Measurements from ENCODE around the gene SOX21. TPM values are rescaled to one million over a fixed set of nuclear protein-coding genes. Genes with fewer than 3 reads are reported as not detected.

SOX21 gene
- total and polyA plus RNA-seq, 10 of the 15 experiments (the other 5 are each of a cell fraction or from before 2014, with no cell fraction given): not detected

DNA sequence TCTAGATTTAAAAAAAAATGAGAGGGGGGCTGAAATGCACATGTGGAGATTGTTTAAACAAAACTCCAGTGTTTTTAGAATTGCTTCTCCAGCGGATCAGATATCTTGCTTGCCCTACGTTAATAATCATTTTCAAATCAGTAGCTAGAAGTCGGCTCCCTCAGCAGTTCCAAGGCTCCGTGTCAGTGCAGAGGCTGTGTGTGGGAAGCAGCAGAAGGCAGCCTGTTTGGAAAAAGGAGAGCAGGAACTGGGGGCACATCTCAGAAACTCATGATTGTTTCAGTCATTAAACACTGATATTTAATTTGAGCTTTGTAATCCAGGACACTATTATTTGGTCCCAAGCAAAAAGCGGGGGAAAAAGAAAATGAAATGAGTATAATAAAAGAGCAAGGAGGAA is 50.9 kb downstream of the SOX21 start:
- Histone ChIP-seq H3K4me1 (ENCODE audit: control insufficient read depth, insufficient read depth, low read length) (peaks cover 5% of the 10 kb centered on the region), H3K27ac (ENCODE audit: control insufficient read depth, insufficient read depth) (no peak overlapping the region), H3K79me2 (ENCODE audit: control insufficient read depth, insufficient read depth, low read length) (no peaks in the 10 kb centered on the region), H3K36me3 (ENCODE audit: control insufficient read depth in 2 of 2, insufficient read depth in 2 of 2, low read length in 1 of 2) (no peaks in the 10 kb centered on the region), H3K4me2 (ENCODE audit: control insufficient read depth, insufficient read depth) (no peak overlapping the region), H3K27me3 (replicated peaks in 1 of 2; ENCODE audit: control insufficient read depth in 2 of 2, insufficient read depth in 2 of 2, low read length in 1 of 2) (0 out of 4 replicates have a peak, but pooled peaks cover 0 to 2% of the 10 kb centered on the region in 2 experiments), H3K4me3 (no peak overlapping the region), H4K20me1 (ENCODE audit: control insufficient read depth, insufficient read depth) (no peaks in the 10 kb centered on the region), H3K9ac (ENCODE audit: control insufficient read depth, insufficient read depth, low read length) (no peak overlapping the region), H2AFZ (ENCODE audit: control insufficient read depth, low read depth, low read length) (no peak overlapping the region), H3K9me3 (replicated peaks; ENCODE audit: control insufficient read depth, insufficient read depth, low read length) (no peaks in the 10 kb centered on the region)
- 41% methylated on average over 5 of the region's 5 CpGs for WGBS (ENCODE audit: insufficient coverage, insufficient replicate concordance, low lambda C conversion rate, missing lambda C conversion rate)
- BruUV-seq (replicated peaks): no TSS peak
- SMC1A ChIA-PET (ENCODE audit: uncharacterized antibody, unreplicated experiment): interaction anchor here (0.6 to 1.5 kb wide), 3 partner anchors 11 to 23 kb away, joined by 3 to 5 read pairs (median 4); no protein-coding TSS in a partner anchor
- RAD21 ChIA-PET (ENCODE audit: unreplicated experiment): interaction anchor here (1.0 to 1.2 kb wide), 2 partner anchors 35 to 41 kb away, joined by 3 read pairs; no protein-coding TSS in a partner anchor
- intact Hi-C loops (cut with micrococcal nuclease; ENCODE audit: unreplicated experiment) (no loop called here), in situ Hi-C loops (cut with MboI) (no loop called here)
- ATAC-seq (no peak), DNase-seq (ENCODE audit: low read depth, low spot score) (no peak), FAIRE-seq (no peak)
- TF ChIP-seq NFXL1 (IDR thresholded peaks at IDR 0.05; ENCODE audit: borderline replicate concordance): no peak
- TF ChIP-seq ZNF207 (IDR thresholded peaks at IDR 0.05; ENCODE audit: borderline replicate concordance): no peak
- TF ChIP-seq SMARCA5 (IDR thresholded peaks at IDR 0.05): no peak
- TF ChIP-seq, protein P1, sequence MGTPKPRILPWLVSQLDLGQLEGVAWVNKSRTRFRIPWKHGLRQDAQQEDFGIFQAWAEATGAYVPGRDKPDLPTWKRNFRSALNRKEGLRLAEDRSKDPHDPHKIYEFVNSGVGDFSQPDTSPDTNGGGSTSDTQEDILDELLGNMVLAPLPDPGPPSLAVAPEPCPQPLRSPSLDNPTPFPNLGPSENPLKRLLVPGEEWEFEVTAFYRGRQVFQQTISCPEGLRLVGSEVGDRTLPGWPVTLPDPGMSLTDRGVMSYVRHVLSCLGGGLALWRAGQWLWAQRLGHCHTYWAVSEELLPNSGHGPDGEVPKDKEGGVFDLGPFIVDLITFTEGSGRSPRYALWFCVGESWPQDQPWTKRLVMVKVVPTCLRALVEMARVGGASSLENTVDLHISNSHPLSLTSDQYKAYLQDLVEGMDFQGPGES (IDR thresholded peaks at IDR 0.05): no peak
- no peak for TF ChIP-seq TCF7 (IDR thresholded peaks at IDR 0.05; ENCODE audit: borderline replicate concordance)
- TF ChIP-seq CREM (IDR thresholded peaks at IDR 0.05; ENCODE audit: low read depth): no peak
- TF ChIP-seq, protein P2, sequence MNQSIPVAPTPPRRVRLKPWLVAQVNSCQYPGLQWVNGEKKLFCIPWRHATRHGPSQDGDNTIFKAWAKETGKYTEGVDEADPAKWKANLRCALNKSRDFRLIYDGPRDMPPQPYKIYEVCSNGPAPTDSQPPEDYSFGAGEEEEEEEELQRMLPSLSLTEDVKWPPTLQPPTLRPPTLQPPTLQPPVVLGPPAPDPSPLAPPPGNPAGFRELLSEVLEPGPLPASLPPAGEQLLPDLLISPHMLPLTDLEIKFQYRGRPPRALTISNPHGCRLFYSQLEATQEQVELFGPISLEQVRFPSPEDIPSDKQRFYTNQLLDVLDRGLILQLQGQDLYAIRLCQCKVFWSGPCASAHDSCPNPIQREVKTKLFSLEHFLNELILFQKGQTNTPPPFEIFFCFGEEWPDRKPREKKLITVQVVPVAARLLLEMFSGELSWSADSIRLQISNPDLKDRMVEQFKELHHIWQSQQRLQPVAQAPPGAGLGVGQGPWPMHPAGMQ (IDR thresholded peaks at IDR 0.05; ENCODE audit: borderline replicate concordance): no peak
- TF ChIP-seq TBL1XR1 (IDR thresholded peaks at IDR 0.05; ENCODE audit: low read depth, low read length): no peak
- TF ChIP-seq, protein P3, sequence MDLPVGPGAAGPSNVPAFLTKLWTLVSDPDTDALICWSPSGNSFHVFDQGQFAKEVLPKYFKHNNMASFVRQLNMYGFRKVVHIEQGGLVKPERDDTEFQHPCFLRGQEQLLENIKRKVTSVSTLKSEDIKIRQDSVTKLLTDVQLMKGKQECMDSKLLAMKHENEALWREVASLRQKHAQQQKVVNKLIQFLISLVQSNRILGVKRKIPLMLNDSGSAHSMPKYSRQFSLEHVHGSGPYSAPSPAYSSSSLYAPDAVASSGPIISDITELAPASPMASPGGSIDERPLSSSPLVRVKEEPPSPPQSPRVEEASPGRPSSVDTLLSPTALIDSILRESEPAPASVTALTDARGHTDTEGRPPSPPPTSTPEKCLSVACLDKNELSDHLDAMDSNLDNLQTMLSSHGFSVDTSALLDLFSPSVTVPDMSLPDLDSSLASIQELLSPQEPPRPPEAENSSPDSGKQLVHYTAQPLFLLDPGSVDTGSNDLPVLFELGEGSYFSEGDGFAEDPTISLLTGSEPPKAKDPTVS (IDR thresholded peaks at IDR 0.05; ENCODE audit: low read depth, low read length): no peak
- no peak for TF ChIP-seq ZNF24 (IDR thresholded peaks at IDR 0.05)
- TF ChIP-seq, protein P4, sequence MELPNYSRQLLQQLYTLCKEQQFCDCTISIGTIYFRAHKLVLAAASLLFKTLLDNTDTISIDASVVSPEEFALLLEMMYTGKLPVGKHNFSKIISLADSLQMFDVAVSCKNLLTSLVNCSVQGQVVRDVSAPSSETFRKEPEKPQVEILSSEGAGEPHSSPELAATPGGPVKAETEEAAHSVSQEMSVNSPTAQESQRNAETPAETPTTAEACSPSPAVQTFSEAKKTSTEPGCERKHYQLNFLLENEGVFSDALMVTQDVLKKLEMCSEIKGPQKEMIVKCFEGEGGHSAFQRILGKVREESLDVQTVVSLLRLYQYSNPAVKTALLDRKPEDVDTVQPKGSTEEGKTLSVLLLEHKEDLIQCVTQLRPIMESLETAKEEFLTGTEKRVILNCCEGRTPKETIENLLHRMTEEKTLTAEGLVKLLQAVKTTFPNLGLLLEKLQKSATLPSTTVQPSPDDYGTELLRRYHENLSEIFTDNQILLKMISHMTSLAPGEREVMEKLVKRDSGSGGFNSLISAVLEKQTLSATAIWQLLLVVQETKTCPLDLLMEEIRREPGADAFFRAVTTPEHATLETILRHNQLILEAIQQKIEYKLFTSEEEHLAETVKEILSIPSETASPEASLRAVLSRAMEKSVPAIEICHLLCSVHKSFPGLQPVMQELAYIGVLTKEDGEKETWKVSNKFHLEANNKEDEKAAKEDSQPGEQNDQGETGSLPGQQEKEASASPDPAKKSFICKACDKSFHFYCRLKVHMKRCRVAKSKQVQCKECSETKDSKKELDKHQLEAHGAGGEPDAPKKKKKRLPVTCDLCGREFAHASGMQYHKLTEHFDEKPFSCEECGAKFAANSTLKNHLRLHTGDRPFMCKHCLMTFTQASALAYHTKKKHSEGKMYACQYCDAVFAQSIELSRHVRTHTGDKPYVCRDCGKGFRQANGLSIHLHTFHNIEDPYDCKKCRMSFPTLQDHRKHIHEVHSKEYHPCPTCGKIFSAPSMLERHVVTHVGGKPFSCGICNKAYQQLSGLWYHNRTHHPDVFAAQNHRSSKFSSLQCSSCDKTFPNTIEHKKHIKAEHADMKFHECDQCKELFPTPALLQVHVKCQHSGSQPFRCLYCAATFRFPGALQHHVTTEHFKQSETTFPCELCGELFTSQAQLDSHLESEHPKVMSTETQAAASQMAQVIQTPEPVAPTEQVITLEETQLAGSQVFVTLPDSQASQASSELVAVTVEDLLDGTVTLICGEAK (IDR thresholded peaks at IDR 0.05; ENCODE audit: borderline replicate concordance): no peak
- no peak for TF ChIP-seq RAD21 (IDR thresholded peaks at IDR 0.05; ENCODE audit: insufficient read depth, low read depth, low read length)
- TF ChIP-seq NFYA (IDR thresholded peaks at IDR 0.05; ENCODE audit: borderline replicate concordance, low read depth, low read length): no peak
- no peak for TF ChIP-seq RB1 (IDR thresholded peaks at IDR 0.05; ENCODE audit: borderline replicate concordance)
- no peak for TF ChIP-seq PAX8 (IDR thresholded peaks at IDR 0.05)
- no peak for TF ChIP-seq PAX5 (IDR thresholded peaks at IDR 0.05; ENCODE audit: borderline replicate concordance, low read depth, low read length)
- POLR2A ChIA-PET: no interaction called here
- CTCF ChIA-PET: interaction anchor here (0.8 to 6.2 kb wide), 5 partner anchors 13 to 744 kb away, joined by 3 to 47 read pairs (median 3); no protein-coding TSS in a partner anchor

Measured in GM12878 (cell line).